GM18505 (cell line): ENCODE measurements around the gene C4BPA.

ENCODE experiments used
- ATAC-seq: cut with Tn5 transposase; IDR thresholded peaks from one replicate; pipeline ENCODE4 v1.9.1; 2021; ENCODE audit not compliant: unreplicated experiment
- POLR2A ChIP-seq: IDR thresholded peaks from 4 replicates; pipeline ENCODE4 v1.6.1; 2011; ENCODE audit warnings: borderline replicate concordance; ENCODE audit not compliant: insufficient read depth, insufficient read length; ENCODE audit errors: extremely low read depth

C4BPA gene

GRCh38 chr1:207155028-207155427 lies 51.0 kb downstream of the C4BPA start:
- ATAC-seq: no peak
- no peak for TF ChIP-seq POLR2A

- TF ChIP-seq POLR2A: no peak
- ATAC-seq: no peak
Measured at GRCh38 chr1:207156095-207156494, 52.1 kb downstream of the C4BPA start.

- TF ChIP-seq POLR2A: no peak
- no peak for ATAC-seq
Measured at GRCh38 chr1:207156826-207157225, 52.8 kb downstream of the C4BPA start.

- no peak for TF ChIP-seq POLR2A
- no peak for ATAC-seq
Measured at GRCh38 chr1:207164086-207164485, 60.1 kb downstream of the C4BPA start.

GRCh38 chr1:207172321-207172720 lies 68.3 kb downstream of the C4BPA start:
- ATAC-seq: no peak
- no peak for TF ChIP-seq POLR2A

GRCh38 chr1:207172885-207173284 lies 68.9 kb downstream of the C4BPA start:
- no peak for ATAC-seq
- no peak for TF ChIP-seq POLR2A

- TF ChIP-seq POLR2A: no peak
- no peak for ATAC-seq
Measured at GRCh38 chr1:207173396-207173795, 69.4 kb downstream of the C4BPA start.

GRCh38 chr1:207174913-207175312 lies 70.9 kb downstream of the C4BPA start:
- ATAC-seq: no peak
- TF ChIP-seq POLR2A: no peak

GRCh38 chr1:207179036-207179435 lies 75.0 kb downstream of the C4BPA start:
- no peak for ATAC-seq
- TF ChIP-seq POLR2A: no peak

- no peak for ATAC-seq
- TF ChIP-seq POLR2A: no peak
Measured at GRCh38 chr1:207181847-207182246, 77.8 kb downstream of the C4BPA start.

GRCh38 chr1:207186503-207186902 lies 82.5 kb downstream of the C4BPA start:
- TF ChIP-seq POLR2A: no peak
- no peak for ATAC-seq

GRCh38 chr1:207188901-207189300 lies 84.9 kb downstream of the C4BPA start:
- no peak for ATAC-seq
- TF ChIP-seq POLR2A: no peak

- no peak for TF ChIP-seq POLR2A
- no peak for ATAC-seq
Measured at GRCh38 chr1:207191061-207191460, 87.0 kb downstream of the C4BPA start.

- no peak for ATAC-seq
- no peak for TF ChIP-seq POLR2A
Measured at GRCh38 chr1:207191776-207192175, 87.7 kb downstream of the C4BPA start.

- no peak for TF ChIP-seq POLR2A
- ATAC-seq: no peak
Measured at GRCh38 chr1:207194197-207194596, 90.2 kb downstream of the C4BPA start.
